ENCODE data around the gene GPHN.
"Not testable (repeated sequence)": the region's sequence is repeated elsewhere in the genome, so short reads cannot be mapped to it uniquely, and the experiment has no call there.

The GPHN gene

DNA sequence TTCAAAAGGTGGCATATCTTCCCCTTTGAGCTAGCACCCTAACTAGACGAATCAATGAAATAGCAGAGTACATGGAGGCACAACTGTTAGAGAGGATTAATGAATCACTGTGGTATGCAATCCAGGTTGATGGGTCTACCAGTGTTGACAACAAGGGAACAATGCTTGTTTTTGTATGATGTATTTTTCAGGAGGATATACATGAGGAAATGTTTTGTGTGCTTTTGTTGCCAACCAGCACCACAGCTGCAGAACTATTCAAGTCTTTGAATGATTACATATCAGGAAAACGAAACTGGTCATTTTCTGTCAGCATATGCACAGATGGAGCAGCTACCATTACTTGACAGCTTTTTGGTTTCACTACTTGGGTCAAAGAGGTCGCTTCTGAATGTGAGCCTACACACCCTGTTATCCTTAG lies 142.6 kb downstream of the GPHN start:
- H3K36me3 Mint-ChIP-seq: peaks cover 10% of the 10 kb centered on the region
- no peak overlapping the region for H3K4me3 Mint-ChIP-seq
- peaks cover 15% of the 10 kb centered on the region for H3K9me3 Mint-ChIP-seq
- H3K4me1 Mint-ChIP-seq: peaks cover 13% of the 10 kb centered on the region
- H3K27me3 Mint-ChIP-seq: no peaks in the 10 kb centered on the region
- H3K27ac Mint-ChIP-seq: no peak overlapping the region

DNA sequence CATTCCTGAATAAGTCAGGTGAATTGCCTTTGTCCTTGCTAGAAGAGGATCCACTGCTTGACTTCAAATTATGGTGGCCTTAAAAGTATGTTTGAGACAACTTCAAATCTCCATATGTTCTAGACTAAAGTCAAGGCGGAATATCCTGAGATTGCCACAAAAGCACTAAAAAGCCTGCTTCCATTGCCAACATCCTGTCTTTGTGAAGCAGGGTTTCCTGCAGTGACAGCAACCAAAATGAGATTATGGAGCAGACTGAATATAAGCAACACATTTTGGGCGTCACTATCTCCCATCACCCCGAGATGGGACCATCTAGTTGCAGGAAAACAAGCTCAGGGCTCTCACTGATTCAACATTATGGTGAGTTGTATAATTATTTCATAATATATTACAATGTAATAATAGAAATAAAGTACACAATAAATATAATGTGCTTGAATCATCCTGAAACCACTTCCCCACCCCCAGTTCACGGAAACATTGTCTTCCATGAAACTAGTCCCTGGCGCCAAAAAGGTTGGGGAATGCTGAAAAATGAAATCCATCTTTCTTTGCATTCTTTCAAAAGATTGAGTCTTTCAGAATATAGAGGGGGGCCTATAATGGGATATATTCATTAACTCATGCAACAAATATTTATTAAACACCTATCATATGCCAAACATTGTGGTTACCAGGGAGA lies 143.7 kb downstream of the GPHN start:
- H3K4me1 Mint-ChIP-seq: peaks cover 8% of the 10 kb centered on the region
- H3K4me3 Mint-ChIP-seq: no peak overlapping the region
- peaks cover 17% of the 10 kb centered on the region for H3K9me3 Mint-ChIP-seq
- peaks cover 12% of the 10 kb centered on the region for H3K36me3 Mint-ChIP-seq
- H3K27ac Mint-ChIP-seq: no peak overlapping the region
- no peaks in the 10 kb centered on the region for H3K27me3 Mint-ChIP-seq

DNA sequence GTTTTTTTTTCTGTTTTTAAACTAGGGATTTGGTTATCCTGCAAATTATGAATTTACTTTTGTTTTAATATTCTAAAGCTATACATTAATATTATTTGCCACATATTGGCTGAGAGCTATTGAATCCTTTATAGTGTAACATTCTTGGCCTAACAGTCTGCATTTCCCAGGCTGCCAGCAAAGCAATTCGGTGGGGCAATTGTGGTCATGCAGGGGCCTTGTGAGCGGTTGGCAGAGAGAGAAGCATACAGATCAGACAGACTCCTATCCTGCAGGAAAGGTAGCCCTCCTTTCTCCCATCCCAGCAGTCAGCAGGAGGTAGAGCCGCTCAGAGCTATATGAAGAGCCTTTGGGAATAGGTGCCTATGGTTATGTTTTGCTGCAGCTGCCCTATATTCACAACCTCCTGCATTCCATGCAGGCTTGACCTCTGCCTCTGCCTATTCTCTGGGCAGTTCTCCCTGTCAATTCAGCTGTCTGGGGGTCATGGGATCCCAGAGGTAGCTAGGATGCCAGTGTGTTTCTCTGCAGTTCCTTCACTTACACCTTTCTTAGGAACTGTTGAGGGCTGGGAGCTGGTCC lies 144.7 kb downstream of the GPHN start:
- peaks cover 19% of the 10 kb centered on the region for H3K9me3 Mint-ChIP-seq
- peaks cover 8% of the 10 kb centered on the region for H3K4me1 Mint-ChIP-seq
- H3K27me3 Mint-ChIP-seq: no peaks in the 10 kb centered on the region
- H3K4me3 Mint-ChIP-seq: no peak overlapping the region
- H3K27ac Mint-ChIP-seq: no peak overlapping the region
- peaks cover 13% of the 10 kb centered on the region for H3K36me3 Mint-ChIP-seq

DNA sequence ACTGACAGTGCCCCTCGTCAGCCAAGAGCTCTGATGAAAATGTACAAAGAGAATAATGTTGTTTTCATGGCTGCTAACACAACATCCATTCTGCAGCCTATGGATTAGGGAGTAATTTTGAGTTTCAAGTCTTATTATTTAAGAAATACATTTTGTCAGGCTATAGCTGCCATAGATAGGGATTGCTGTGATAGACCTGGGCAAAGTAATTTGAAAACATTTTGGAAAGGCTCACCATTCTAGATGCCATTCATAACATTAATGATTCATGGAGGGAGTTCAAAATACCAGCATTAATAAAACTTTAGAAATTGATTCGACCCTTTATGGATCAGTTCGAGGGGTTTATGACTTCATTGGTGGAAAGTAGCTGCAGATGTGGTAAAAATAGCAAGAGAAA lies 149.8 kb downstream of the GPHN start:
- Mint-ChIP-seq H3K9me3 (peaks cover 36% of the 10 kb centered on the region), H3K27me3 (no peaks in the 10 kb centered on the region)

DNA sequence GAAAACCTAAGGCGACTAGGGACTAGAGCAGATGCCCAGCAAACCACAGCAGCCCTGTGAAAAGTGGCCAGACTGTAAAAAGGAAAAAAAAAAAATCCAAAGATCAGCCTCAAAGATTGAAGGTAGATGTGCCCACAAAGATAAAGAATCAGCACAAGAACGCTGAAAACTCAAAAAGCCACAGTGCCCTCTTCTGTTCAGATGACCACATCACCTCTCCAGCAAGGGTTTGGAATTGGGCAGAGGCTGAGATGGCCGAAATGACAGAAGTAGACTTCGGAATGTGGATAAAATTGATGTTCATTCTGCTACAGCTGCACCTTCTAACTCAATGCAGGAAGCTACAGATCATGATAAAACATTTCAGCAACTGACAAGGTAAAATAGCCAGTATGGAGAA lies 154.4 kb downstream of the GPHN start:
- Mint-ChIP-seq H3K9me3 (peaks cover 44% of the 10 kb centered on the region), H3K27me3 (no peaks in the 10 kb centered on the region), H3K4me1 (no peaks in the 10 kb centered on the region), H3K36me3 (peaks cover 23% of the 10 kb centered on the region), H3K4me3 (no peak overlapping the region), H3K27ac (no peak overlapping the region)

More for the DNA sequence above, 149.8 kb downstream of the GPHN start:
- no peak overlapping the region for H3K4me3 Mint-ChIP-seq
- no peaks in the 10 kb centered on the region for H3K4me1 Mint-ChIP-seq
- H3K36me3 Mint-ChIP-seq: peaks cover 30% of the 10 kb centered on the region
- no peak overlapping the region for H3K27ac Mint-ChIP-seq

DNA sequence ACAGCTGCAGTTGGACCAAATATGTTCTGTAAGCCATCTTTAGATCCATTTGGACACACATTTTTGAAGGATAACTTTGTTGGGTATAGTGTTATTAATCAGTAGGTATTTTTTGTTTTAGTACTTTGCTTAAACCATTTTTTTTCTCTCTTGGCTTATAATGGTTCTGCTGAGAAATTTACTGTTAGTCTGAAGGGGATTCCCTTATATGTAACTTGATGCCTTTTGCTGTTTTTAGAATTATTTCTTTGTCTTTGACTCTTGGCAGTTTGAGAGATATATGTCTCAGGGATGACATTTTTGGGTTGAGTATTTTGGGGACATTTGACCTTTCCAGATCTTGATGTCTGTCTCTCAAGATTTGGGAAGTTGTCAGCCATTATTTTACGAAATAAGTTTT lies 169.8 kb downstream of the GPHN start:
- H3K4me3 Mint-ChIP-seq: no peak overlapping the region
- H3K4me1 Mint-ChIP-seq: no peaks in the 10 kb centered on the region
- peaks cover 34% of the 10 kb centered on the region for H3K9me3 Mint-ChIP-seq
- H3K27me3 Mint-ChIP-seq: no peaks in the 10 kb centered on the region
- no peak overlapping the region for H3K27ac Mint-ChIP-seq
- H3K36me3 Mint-ChIP-seq: peaks cover 32% of the 10 kb centered on the region

DNA sequence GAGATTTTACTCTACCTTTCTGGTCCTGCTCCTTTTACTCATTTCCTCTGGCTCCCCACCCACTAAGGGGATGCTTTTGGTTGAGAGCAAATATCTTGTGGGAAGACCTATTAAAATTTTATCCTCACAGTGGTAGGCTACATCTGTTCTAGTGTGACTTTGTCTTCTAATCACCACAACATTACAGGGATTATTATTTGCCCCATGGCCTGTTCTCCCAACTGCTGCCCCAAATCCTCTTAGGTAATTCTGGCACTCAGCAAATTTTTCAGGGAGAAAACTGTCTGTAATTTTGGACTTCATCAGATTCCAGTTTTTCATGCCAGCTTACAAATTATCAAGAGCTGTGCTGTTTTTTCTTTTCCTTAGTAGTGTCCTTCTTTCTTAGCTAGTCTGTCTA lies 172.3 kb downstream of the GPHN start:
- Mint-ChIP-seq H3K4me1 (no peaks in the 10 kb centered on the region), H3K27me3 (no peaks in the 10 kb centered on the region), H3K9me3 (peaks cover 27% of the 10 kb centered on the region), H3K4me3 (no peak overlapping the region), H3K36me3 (peaks cover 30% of the 10 kb centered on the region), H3K27ac (no peak overlapping the region)

DNA sequence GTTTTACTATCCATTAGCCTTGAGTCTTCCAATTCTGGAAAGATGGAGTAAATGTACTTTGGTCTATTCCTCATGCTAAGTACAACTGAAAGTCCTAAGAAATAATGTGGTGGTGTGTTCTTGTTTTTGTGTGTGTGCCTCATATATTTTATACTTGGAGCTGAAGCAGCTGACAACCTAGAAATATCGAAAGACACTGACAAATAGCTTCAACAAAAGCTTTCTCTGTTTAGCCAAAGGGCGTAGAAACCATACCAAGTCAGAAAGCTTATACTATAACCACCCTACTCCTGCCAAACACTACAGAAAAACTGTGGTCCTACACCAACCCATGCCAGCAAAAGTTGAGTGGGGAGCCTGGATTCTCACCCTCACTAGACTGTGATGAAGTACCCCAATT lies 188.4 kb downstream of the GPHN start:
- no peak overlapping the region for H3K27ac Mint-ChIP-seq
- H3K36me3 Mint-ChIP-seq: peaks cover 8% of the 10 kb centered on the region
- H3K27me3 Mint-ChIP-seq: no peaks in the 10 kb centered on the region
- H3K9me3 Mint-ChIP-seq: peaks cover 8% of the 10 kb centered on the region
- no peak overlapping the region for H3K4me3 Mint-ChIP-seq
- H3K4me1 Mint-ChIP-seq: no peaks in the 10 kb centered on the region

DNA sequence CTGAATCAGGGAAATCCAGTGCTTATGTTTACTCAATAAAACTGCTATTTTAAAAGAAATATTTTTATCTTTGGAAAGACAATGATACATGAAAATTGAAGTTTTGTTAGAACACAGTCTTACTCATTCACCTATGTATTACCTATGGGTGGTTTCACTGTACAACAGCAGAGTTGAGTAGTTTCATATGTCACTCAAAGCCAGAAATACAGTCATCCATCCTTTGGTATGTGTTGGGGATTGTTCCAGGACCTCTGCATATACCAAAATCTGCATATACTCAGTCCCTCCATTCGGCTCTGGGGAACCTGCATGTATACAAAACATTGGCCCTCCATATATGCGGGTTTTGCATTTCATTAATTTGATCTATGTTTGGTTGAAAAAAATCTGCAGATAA lies 190.6 kb downstream of the GPHN start:
- Mint-ChIP-seq H3K36me3 (peaks cover 8% of the 10 kb centered on the region), H3K4me3 (no peak overlapping the region), H3K27ac (no peak overlapping the region), H3K9me3 (peaks cover 16% of the 10 kb centered on the region), H3K4me1 (no peaks in the 10 kb centered on the region), H3K27me3 (no peaks in the 10 kb centered on the region)

DNA sequence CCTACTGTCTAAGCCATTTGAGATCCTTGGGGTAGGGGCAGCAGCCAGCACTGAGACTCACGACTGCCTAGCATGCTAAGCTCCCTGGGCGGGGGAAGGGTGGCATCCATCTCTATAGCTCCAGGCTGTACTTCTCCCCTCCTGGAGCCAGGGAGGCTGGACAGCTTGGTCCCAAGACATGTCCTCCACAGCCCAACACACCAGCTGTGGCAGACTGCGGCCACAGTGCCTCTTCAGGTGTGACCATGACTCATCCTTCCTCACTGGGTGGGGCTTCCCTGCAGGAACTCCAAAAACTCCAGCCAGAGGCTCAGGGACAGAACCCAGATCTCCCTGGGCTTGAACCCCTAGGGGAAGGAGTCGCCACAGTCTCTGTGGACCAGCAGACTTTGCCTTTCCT lies 193.9 kb downstream of the GPHN start:
- Mint-ChIP-seq H3K4me3 (no peak overlapping the region), H3K4me1 (no peaks in the 10 kb centered on the region), H3K36me3 (peaks cover 3% of the 10 kb centered on the region), H3K9me3 (peaks cover 16% of the 10 kb centered on the region), H3K27me3 (no peaks in the 10 kb centered on the region), H3K27ac (no peak overlapping the region)

DNA sequence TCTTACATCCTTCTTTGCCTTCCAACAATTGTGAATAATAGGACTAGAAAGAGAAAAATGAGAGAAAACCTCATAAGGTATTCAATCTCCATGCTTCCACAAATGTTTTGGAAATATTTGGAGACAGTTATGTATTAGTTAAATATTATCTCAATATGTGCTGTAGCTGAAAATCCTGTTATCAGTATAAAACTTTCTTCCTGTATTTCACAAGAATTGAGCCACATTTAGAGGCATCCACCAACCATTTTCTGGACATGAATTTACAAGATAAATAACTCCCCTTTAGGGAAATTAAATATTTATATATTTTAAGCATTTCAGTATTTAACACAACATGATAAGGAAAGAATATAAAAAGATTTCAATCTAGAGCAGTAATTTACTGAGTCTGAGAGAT lies 200.3 kb downstream of the GPHN start:
- Mint-ChIP-seq H3K9me3 (peaks cover 11% of the 10 kb centered on the region), H3K27me3 (no peaks in the 10 kb centered on the region), H3K27ac (no peak overlapping the region)

DNA sequence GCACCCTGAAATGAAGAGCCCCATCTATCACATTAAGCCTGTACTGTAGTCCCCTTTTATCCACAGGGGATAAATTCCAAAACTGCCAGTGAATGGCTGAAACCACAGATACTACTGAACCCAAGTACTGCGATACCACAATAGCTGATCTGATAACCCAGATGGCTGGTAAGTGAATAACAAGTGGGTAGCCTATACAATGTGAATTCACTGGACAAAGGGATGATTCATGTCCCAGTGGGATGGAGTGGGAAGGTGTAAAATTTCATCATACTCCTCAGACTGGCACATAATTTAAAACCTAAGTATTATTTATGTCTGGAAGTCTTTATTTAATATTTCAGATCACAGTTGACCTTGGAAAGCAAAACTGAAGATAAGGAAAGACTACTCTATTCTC lies 201.3 kb downstream of the GPHN start:
- Mint-ChIP-seq H3K4me3 (no peak overlapping the region), H3K4me1 (peaks cover 10% of the 10 kb centered on the region), H3K27me3 (no peaks in the 10 kb centered on the region), H3K9me3 (peaks cover 11% of the 10 kb centered on the region), H3K36me3 (peaks cover 7% of the 10 kb centered on the region), H3K27ac (no peak overlapping the region)

More for the DNA sequence above, 200.3 kb downstream of the GPHN start:
- Mint-ChIP-seq H3K4me1 (peaks cover 2% of the 10 kb centered on the region), H3K36me3 (peaks cover 7% of the 10 kb centered on the region), H3K4me3 (no peak overlapping the region)

DNA sequence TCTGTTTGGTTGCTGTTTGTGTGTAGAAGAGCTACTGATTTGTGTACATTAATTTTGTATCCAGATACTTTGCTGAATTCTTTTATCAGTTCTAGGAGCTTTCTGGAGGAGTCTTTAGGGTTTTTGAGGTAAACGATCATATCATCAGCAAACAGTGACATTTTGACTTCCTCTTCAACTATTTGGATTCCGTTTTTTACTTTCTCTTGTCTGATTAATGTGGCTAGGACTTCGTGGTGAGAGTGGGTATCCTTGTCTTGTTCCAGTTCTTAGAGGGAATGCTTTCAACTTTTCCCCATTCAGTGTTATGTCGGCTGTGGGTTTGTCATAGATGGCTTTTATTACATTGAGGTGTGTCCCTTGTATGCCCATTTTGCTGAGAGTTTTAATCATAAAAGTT lies 206.3 kb downstream of the GPHN start:
- H3K36me3 Mint-ChIP-seq: peaks cover 17% of the 10 kb centered on the region
- H3K27ac Mint-ChIP-seq, H3K9me3 Mint-ChIP-seq, H3K4me3 Mint-ChIP-seq, H3K27me3 Mint-ChIP-seq: not testable (repeated sequence)
- H3K4me1 Mint-ChIP-seq: peaks cover 37% of the 10 kb centered on the region

DNA sequence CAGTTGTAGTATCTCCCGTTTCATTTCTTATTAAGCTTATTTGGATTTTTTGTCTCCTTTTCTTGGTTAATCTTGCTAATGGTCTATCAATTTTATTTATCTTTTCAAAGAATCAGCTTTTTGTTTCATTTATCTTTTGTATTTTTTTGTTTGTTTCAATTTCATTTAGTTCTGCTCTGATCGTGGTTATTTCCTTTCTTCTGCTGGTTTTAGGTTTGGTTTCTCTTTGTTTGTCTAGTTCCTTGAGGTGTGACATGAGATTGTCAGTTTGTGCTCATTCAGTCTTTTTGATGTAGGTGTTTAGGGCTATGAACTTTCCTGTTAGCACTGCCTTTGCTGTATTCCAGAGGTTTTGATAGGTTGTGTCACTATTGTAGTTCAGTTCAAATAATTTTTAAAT lies 207.4 kb downstream of the GPHN start:
- H3K4me1 Mint-ChIP-seq: peaks cover 37% of the 10 kb centered on the region
- not testable (repeated sequence) for H3K9me3 Mint-ChIP-seq, H3K27ac Mint-ChIP-seq, H3K27me3 Mint-ChIP-seq
- H3K36me3 Mint-ChIP-seq: peaks cover 20% of the 10 kb centered on the region
- peak overlapping the region; percentile 16 for H3K4me3 Mint-ChIP-seq

DNA sequence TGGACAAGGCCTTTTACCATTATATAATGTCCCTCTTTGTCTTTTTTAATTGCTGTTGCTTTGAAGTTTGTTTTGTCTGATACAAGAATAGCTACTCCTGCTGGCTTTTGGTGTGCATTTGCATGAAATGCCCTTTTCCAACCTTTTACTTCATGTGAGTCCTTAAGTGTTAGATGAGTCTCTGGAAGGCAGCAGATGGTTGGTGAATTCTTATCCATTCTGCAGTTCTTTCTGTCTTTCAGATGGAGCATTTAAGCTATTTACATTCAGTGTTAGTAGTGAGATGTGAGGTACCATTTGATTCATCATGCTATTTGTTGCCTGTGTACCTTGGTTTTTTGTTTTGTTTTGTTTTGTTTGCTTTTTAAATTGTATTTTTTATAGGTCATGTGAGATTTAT lies 208.3 kb downstream of the GPHN start:
- H3K4me1 Mint-ChIP-seq: peaks cover 37% of the 10 kb centered on the region
- peaks cover 7% of the 10 kb centered on the region for H3K9me3 Mint-ChIP-seq
- H3K27ac Mint-ChIP-seq: no peak overlapping the region
- H3K4me3 Mint-ChIP-seq: no peak overlapping the region
- no peaks in the 10 kb centered on the region for H3K27me3 Mint-ChIP-seq
- peaks cover 20% of the 10 kb centered on the region for H3K36me3 Mint-ChIP-seq

DNA sequence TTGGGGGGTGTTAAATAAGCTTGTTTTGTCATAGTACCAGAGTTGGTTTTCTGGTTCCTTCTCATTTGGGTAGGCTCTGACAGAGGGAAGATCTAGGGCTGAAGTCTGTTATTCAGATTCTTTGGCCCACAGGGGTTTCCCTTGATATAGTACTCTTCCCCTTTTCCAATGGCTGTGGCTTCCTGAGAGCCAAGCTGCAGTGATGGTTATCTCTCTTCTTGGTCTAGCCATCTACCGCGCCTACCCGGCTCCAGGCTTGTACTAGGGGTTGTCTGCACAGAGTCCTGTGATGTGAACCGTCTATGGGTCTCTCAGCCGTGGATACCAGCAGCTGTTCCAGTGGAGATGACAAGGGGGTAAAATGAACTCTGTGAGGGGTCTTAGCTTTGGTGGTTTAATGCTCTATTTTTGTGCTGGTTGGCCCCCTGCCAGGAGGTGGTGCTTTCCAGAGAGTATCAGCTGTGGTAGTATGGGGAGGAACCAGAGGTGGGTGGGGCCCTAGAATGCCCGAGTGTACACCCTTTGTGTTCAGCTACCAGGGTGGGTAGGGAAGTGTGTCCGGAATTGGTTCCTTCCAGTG lies 209.7 kb downstream of the GPHN start:
- Mint-ChIP-seq H3K4me1 (peaks cover 37% of the 10 kb centered on the region), H3K4me3 (no peak overlapping the region), H3K36me3 (peaks cover 14% of the 10 kb centered on the region), H3K9me3 (peaks cover 7% of the 10 kb centered on the region), H3K27ac (no peak overlapping the region), H3K27me3 (no peaks in the 10 kb centered on the region)

All from activated naive CD4-positive, alpha-beta T cell treated with anti-CD3 and anti-CD28 coated beads, Interleukin-2, amount 50 U/mL, for 24 hours (primary cell).